BLaER1 (cell line): ENCODE data around the gene ADORA2A.

ENCODE experiments used
- H3K27ac ChIP-seq: shearing (Covaris generic); formaldehyde crosslinking; 2 replicates; pipeline ENCODE4 v1.8.1; 2022
- H3K27me3 ChIP-seq: shearing (Covaris generic); formaldehyde crosslinking; 2 replicates; pipeline ENCODE4 v1.8.1; 2022
- H3K36me3 ChIP-seq: shearing (Covaris generic); formaldehyde crosslinking; 2 replicates; pipeline ENCODE4 v1.8.1; 2022
- H3K4me1 ChIP-seq: shearing (Covaris generic); formaldehyde crosslinking; 2 replicates; pipeline ENCODE4 v1.8.1; 2022
- H3K4me2 ChIP-seq: shearing (Covaris generic); formaldehyde crosslinking; 2 replicates; pipeline ENCODE4 v1.8.1; 2022
- H3K4me3 ChIP-seq: shearing (Covaris generic); formaldehyde crosslinking; 2 replicates; pipeline ENCODE4 v1.8.1; 2022
- H3K9ac ChIP-seq: shearing (Covaris generic); formaldehyde crosslinking; 2 replicates; pipeline ENCODE4 v1.8.1; 2022
- H3K9me3 ChIP-seq: shearing (Covaris generic); formaldehyde crosslinking; 2 replicates; pipeline ENCODE4 v1.8.1; 2022
- H4K20me1 ChIP-seq: shearing (Covaris generic); formaldehyde crosslinking; 2 replicates; pipeline ENCODE4 v1.8.1; 2022
- Cebpa-rat ChIP-seq: shearing (Covaris generic); IDR thresholded peaks from 2 replicates; pipeline ENCODE4 v1.8.1; 2022

The ADORA2A gene

DNA sequence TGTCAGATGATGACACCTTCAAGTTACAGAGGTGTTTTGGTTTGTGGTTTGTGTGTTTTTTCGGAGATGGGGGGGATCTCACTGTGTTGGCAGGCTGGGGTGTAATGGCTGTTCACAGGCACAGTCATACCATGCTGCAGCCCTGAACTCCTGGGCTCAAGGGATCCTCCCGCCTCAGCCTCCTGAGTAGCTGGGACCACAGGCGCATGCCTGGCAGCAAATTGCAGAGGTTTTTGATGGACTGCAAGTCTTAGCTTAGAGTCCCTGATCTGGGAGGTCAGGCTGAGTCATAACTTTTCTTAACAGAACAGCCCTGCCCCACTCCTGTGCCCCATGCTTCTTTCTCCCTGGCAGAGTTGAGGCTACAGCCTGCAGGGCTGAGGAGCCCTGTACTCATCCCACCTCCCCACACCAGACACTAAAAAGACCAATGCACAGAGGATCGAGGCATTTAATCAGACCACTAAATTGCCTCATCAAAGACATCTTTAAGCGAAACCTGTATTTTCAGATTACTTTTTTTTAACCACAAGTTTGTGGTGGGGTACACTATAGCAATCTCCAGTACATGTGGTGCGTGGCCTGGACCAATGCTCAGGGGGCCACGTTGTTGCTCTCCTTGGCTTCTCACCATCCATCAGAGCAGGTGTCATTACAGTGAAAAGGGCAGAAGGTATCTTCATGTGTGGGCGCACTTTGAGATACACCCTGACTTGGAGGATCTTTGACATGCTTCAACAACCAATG is 17.1 kb upstream of the ADORA2A start:
- TF ChIP-seq Cebpa-rat = no peak
- no peak overlapping the region for H3K4me2 ChIP-seq
- no peak overlapping the region for H3K4me3 ChIP-seq
- H3K4me1 ChIP-seq = peaks cover 33% of the 10 kb centered on the region
- H3K9me3 ChIP-seq = no peaks in the 10 kb centered on the region; the same call in 1 of the 2 replicates
- no peak overlapping the region for H3K27ac ChIP-seq
- peaks cover 92% of the 10 kb centered on the region for H3K36me3 ChIP-seq
- no peak overlapping the region for H3K9ac ChIP-seq
- no peaks in the 10 kb centered on the region for H3K27me3 ChIP-seq
- H4K20me1 ChIP-seq = peaks cover 56% of the 10 kb centered on the region

DNA sequence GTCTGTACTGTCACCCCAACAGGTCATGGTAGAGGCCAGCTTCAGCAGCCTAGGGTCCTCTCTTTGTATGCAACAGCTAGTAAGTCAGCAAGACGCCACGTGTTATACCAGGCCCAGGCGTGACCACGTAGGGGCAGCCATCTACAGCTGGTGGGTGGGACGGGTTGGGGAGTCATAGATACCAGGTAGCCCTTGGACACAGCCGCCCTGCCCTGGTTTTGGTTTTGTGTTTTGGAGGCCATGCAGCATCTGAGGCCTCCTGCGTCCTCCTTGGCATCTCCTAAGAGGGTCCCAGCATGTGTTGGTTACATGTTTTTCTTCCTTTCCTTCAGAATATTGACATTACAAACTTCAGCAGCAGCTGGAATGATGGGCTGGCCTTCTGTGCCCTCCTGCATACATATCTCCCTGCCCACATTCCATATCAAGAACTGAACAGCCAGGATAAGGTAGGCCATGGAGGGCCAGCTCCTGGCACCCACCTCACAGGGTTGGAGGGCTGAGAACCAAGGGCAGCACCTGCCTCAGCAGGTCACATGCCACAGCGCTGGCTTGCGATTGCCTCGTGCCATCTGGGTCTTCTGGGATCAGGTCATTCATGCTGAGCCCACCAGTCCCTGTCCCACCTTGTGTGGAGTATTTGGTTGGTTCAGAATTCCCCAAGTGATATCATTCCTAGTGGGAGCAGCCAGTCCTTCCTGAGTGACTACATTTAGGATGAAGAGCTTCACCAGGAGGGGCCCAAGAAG is 16.0 kb upstream of the ADORA2A start:
- Histone ChIP-seq H3K9me3 (no peaks in the 10 kb centered on the region), H3K4me3 (no peak overlapping the region), H3K9ac (no peak overlapping the region), H4K20me1 (peaks cover 58% of the 10 kb centered on the region), H3K27ac (no peak overlapping the region), H3K4me2 (no peak overlapping the region), H3K4me1 (peaks cover 37% of the 10 kb centered on the region), H3K27me3 (no peaks in the 10 kb centered on the region), H3K36me3 (peaks cover 92% of the 10 kb centered on the region)
- no peak for TF ChIP-seq Cebpa-rat

DNA sequence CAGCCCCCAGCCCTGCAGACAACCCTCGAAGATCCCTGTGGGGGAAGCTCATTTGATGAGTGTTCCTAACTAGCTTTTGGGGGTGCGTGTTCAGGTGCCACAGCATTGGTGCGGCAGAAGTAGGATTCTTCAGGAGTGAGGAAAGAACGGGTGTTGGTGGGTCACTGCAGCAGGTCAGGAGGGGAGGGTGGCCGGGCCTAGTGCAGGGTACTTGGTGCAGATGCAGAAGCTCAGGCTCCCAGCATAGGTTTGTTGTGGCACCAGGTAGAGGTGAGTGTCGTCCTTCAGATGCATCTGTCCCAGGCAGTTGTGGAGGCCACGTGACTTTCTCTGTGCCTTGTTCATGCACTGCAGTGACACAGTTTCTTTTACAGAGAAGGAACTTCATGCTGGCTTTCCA is 15.1 kb upstream of the ADORA2A start:
- Histone ChIP-seq H3K9ac (no peak overlapping the region), H3K9me3 (no peaks in the 10 kb centered on the region), H3K4me1 (peaks cover 37% of the 10 kb centered on the region), H3K27ac (no peak overlapping the region), H3K36me3 (peaks cover 84% of the 10 kb centered on the region), H4K20me1 (peaks cover 58% of the 10 kb centered on the region), H3K4me2 (no peak overlapping the region), H3K27me3 (no peaks in the 10 kb centered on the region), H3K4me3 (no peak overlapping the region)
- no peak for TF ChIP-seq Cebpa-rat

DNA sequence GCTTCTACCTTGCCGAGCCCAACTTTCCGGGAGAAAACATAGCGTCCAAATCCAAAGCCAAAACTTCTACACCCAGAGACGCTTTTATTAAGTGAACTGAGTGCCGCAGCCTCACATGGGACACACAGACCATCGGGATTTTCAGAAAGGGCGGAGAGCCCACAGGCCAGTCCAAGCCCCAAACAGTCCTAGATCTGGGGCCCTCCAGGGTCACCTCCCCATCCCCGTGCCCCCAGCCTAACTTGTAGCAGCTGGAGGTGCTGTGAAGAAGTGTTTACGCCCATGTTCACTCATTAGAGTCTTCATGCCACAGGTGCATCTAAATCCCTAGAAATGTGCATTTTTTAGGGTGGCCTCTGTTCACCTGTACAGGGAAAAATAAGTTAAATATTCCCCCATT is 14.1 kb upstream of the ADORA2A start:
- no peak overlapping the region for H3K9ac ChIP-seq

DNA sequence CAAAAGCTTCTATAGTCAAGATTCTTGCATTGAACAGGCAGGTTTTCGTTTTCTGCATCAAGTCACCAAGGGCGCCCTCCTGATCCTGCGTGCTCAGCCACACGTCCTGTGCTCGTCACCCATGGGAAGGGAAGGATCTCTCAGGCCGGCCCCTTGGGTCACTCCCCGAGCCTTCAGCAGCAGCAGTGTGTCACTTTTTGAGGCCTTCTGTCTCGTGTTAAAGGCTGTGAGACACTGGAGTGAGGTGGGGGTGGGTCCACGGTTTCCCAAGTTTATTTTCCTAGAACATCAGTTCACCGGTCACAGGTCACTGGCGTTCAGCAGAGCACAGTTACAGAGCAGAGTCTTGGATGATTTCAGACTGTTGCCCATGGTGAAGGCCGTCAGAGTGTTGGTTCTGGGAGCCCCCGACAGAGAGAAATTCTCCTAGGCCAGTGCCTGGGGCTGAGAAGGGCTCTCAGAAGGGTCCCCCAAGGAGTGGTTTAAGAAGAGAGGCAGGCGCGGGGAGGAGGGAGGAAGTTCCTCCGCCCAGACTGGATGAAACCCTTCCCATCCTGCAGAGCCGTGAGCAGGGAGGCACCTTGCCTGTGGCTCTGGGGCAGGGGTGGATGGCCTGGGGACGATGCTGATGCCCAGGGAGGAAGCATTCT is 13.5 kb upstream of the ADORA2A start:
- no peak for TF ChIP-seq Cebpa-rat
- Histone ChIP-seq H3K9me3 (no peaks in the 10 kb centered on the region), H3K4me3 (no peak overlapping the region), H3K4me1 (peaks cover 45% of the 10 kb centered on the region), H3K4me2 (no peak overlapping the region), H4K20me1 (peaks cover 65% of the 10 kb centered on the region), H3K36me3 (peaks cover 68% of the 10 kb centered on the region), H3K27me3 (no peaks in the 10 kb centered on the region), H3K27ac (no peak overlapping the region), H3K9ac (no peak overlapping the region)

More for the DNA sequence above, 14.1 kb upstream of the ADORA2A start:
- Histone ChIP-seq H3K27me3 (no peaks in the 10 kb centered on the region), H3K4me3 (no peak overlapping the region), H3K27ac (no peak overlapping the region), H3K9me3 (no peaks in the 10 kb centered on the region), H3K4me2 (no peak overlapping the region), H4K20me1 (peaks cover 65% of the 10 kb centered on the region), H3K4me1 (peaks cover 41% of the 10 kb centered on the region), H3K36me3 (peaks cover 74% of the 10 kb centered on the region)
- no peak for TF ChIP-seq Cebpa-rat

DNA sequence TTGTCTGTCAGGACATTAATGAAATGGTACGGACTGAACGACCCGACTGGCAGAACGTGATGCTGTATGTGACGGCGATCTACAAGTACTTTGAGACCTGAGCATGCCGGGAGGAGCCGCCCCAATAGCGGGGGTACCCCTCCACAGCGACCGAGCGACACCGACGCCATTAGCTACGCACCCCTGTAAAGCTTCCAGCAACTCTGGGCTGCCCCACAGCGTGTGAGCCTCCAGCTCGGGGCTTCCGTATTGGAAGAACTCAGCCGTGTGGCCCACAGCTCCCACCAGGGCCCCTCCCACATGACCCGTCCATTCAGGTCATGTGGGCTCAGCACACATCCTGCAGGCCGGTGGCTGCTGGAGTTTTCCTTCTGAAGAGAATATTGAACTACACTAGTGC is 12.9 kb upstream of the ADORA2A start:
- Histone ChIP-seq H4K20me1 (peaks cover 67% of the 10 kb centered on the region), H3K27ac (no peak overlapping the region), H3K36me3 (peaks cover 68% of the 10 kb centered on the region), H3K9ac (no peak overlapping the region), H3K27me3 (no peaks in the 10 kb centered on the region), H3K4me1 (peaks cover 49% of the 10 kb centered on the region), H3K9me3 (no peaks in the 10 kb centered on the region), H3K4me3 (no peak overlapping the region), H3K4me2 (no peak overlapping the region)
- no peak for TF ChIP-seq Cebpa-rat

DNA sequence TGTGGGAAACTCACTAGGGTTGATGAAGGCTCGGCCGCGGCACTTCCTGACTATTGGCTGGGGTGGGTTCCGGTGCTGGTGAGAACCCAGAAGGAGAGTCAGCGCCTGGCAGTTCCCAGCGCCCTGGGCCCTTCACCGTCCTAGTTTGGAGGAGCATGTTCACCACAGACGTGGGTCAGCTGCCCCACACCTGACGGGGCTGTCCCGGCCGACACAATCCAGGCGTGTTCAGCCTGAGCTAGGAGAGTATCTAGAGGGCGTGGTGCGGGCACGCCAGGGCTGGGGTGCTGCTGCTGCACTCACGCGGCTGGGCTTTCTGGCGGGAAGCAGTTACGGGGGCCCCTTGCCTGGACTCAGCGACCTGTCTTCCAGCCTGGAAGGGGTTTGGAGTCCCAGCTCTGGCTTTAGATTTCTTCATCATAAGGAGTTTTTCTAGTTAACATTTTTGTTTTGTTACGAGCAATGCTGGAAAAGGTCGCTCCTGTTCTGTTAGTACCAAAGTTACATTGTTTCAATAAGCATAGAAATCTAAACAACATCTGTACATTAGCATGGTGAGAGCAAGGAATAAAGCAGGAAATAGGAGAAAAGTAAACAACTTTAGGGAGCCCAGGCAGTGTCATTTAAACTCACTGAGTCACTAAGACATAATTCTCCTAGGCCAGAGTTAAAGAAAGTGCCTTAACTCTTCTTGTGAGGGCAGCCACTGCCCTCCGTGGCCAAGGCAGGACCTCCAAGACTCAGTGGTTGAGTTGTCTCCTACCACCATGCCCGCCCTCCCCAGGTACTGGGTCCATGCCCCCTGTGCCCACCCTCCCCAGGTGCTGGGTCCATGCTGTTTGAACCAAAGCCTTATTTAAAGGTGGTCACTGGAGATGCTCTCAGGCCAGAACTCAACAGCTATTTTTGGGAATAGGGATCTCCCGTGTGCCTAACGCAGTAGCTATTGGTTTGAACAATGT is 12.1 kb upstream of the ADORA2A start:
- H3K4me1 ChIP-seq = peaks cover 56% of the 10 kb centered on the region
- no peaks in the 10 kb centered on the region for H3K27me3 ChIP-seq
- H3K9me3 ChIP-seq = no peaks in the 10 kb centered on the region
- H3K9ac ChIP-seq = no peak overlapping the region
- H4K20me1 ChIP-seq = peaks cover 67% of the 10 kb centered on the region
- peaks cover 61% of the 10 kb centered on the region for H3K36me3 ChIP-seq
- TF ChIP-seq Cebpa-rat = no peak
- no peak overlapping the region for H3K27ac ChIP-seq
- peak overlapping the region; percentile 85 for H3K4me2 ChIP-seq
- H3K4me3 ChIP-seq = no peak overlapping the region

DNA sequence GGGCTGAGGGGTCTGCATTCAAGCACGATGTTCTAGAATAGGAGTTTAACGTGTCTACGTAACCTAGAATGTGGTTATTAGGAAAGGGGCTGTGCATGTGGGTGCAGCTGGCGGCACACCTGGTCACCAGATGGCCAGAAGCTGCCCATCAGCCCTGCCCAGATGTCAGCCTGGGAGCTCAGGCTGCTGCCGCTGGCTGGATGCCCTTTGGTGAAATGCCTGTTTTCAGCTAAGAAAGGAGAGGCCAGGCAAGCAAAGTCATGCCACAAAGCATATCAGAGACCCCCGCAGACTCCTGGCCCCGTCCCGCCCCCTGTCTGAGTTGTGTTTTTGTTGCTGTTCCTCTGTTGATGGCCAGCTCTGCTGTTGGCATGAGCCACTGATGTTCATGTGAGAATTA is 11.3 kb upstream of the ADORA2A start:
- peak overlapping the region; percentile 85 for H3K4me2 ChIP-seq
- H3K9me3 ChIP-seq = no peaks in the 10 kb centered on the region
- H3K27ac ChIP-seq = no peak overlapping the region
- peaks cover 69% of the 10 kb centered on the region for H4K20me1 ChIP-seq
- H3K27me3 ChIP-seq = no peaks in the 10 kb centered on the region
- TF ChIP-seq Cebpa-rat = no peak
- no peak overlapping the region for H3K4me3 ChIP-seq
- H3K9ac ChIP-seq = no peak overlapping the region
- H3K36me3 ChIP-seq = peaks cover 52% of the 10 kb centered on the region
- peaks cover 64% of the 10 kb centered on the region for H3K4me1 ChIP-seq

DNA sequence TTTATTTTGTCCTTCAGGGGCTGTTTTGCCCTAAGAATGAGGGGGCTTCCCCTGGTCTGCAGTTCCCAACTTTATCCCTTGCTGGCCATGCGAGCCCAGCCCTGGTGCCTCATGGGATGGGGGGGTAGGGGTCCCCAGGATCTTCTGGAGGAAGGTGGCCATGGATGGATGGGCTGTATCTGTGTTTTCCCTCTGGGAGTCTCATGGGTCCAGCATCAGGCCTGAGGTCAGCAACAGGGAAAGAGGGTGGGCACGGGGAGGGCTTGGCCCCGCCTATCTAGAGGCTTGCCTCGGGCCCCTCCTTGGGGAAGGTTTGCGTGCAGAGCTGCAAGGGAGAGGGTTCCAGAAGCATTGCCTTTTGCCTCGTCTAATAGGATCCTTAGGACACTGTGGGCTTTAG is 10.8 kb upstream of the ADORA2A start:
- Histone ChIP-seq H3K36me3 (peaks cover 47% of the 10 kb centered on the region), H3K4me2 (peak overlapping the region; percentile 85), H3K4me3 (no peak overlapping the region), H3K9ac (no peak overlapping the region), H3K27ac (peak overlapping the region; percentile 27; the same call in 1 of the 2 replicates), H4K20me1 (peaks cover 70% of the 10 kb centered on the region), H3K27me3 (no peaks in the 10 kb centered on the region), H3K4me1 (peaks cover 70% of the 10 kb centered on the region), H3K9me3 (no peaks in the 10 kb centered on the region)
- TF ChIP-seq Cebpa-rat = no peak
